HepG2 (cell line): ENCODE data around the gene DYNLT2B.

Experiments used
- CREM ChIP-seq, 2 experiments: sonication (generic) in 1 of 2; formaldehyde crosslinking in 1 of 2; IDR thresholded peaks; 2 replicates each; pipeline versions ENCODE4 v1.4.0 to v1.6.1; 2016 to 2020; ENCODE audit warnings: antibody characterized with exemption in 1 of 2, mild to moderate bottlenecking in 1 of 2, missing genetic modification reagents in 1 of 2
- GATA4 ChIP-seq: sonication (generic); IDR thresholded peaks from 2 replicates; pipeline ENCODE4 v1.6.1; 2016; ENCODE audit warnings: antibody characterized with exemption, low read depth, borderline replicate concordance
- HDAC2 ChIP-seq: sonication (generic); formaldehyde crosslinking; IDR thresholded peaks from 2 replicates; pipeline ENCODE4 v1.4.0; 2020; ENCODE audit warnings: missing genetic modification reagents
- MAFK ChIP-seq, 2 experiments: IDR thresholded peaks in 1 of 2; conservative IDR thresholded peaks in 1 of 2; 2 replicates each; pipeline ENCODE4 v1.6.1; 2011; ENCODE audit warnings: improper control_type of control experiment in 2 of 2, low read length in 2 of 2
- MAX ChIP-seq: IDR thresholded peaks from 2 replicates; pipeline ENCODE4 v1.6.1; 2012; ENCODE audit warnings: inconsistent platforms
- SALL1 ChIP-seq: sonication (generic); formaldehyde crosslinking; IDR thresholded peaks from 2 replicates; pipeline ENCODE4 v1.8.0; 2022; ENCODE audit warnings: mild to moderate bottlenecking, missing genetic modification reagents
- SP4 ChIP-seq: sonication (generic); formaldehyde crosslinking; IDR thresholded peaks from 2 replicates; pipeline ENCODE4 v1.8.1; 2023; ENCODE audit warnings: mild to moderate bottlenecking, missing genetic modification reagents
- ZFP37 ChIP-seq: sonication (generic); formaldehyde crosslinking; IDR thresholded peaks from 2 replicates; pipeline ENCODE4 v1.4.0; 2020; ENCODE audit warnings: missing genetic modification reagents, borderline replicate concordance
- ZNF260 ChIP-seq: sonication (generic); formaldehyde crosslinking; IDR thresholded peaks from 2 replicates; pipeline ENCODE4 v1.4.0; 2020; ENCODE audit warnings: missing genetic modification reagents, low read depth, mild to moderate bottlenecking, borderline replicate concordance
- ZNF414 ChIP-seq: sonication (generic); formaldehyde crosslinking; IDR thresholded peaks from 2 replicates; pipeline ENCODE4 v1.5.0; 2020; ENCODE audit warnings: missing genetic modification reagents
- ZNF530 ChIP-seq: sonication (generic); formaldehyde crosslinking; IDR thresholded peaks from 2 replicates; pipeline ENCODE4 v1.5.0; 2020; ENCODE audit warnings: low read depth, mild to moderate bottlenecking, missing genetic modification reagents
- ZNF629 ChIP-seq: sonication (generic); formaldehyde crosslinking; conservative IDR thresholded peaks from 2 replicates; pipeline ENCODE4 v1.5.0; 2020; ENCODE audit warnings: missing genetic modification reagents
- ZNF660 ChIP-seq: sonication (generic); formaldehyde crosslinking; IDR thresholded peaks from 2 replicates; pipeline ENCODE4 v1.5.1; 2020; ENCODE audit warnings: mild to moderate bottlenecking, low read depth, missing genetic modification reagents, borderline replicate concordance
- ZNF766 ChIP-seq: sonication (generic); formaldehyde crosslinking; IDR thresholded peaks from 2 replicates; pipeline ENCODE4 v1.5.0; 2020; ENCODE audit warnings: missing genetic modification reagents, borderline replicate concordance

- no peak for TF ChIP-seq ZNF660 (CRISPR knock-in tag)
- TF ChIP-seq MAX: no peak
- no peak for TF ChIP-seq MAFK (conservative IDR thresholded peaks at IDR 0.05 in 1 of 2, IDR thresholded peaks at IDR 0.05 in 1 of 2; ENCODE audit: low read length in 2 of 2)
- TF ChIP-seq ZNF629: no peak
- no peak for TF ChIP-seq SP4
- no peak for TF ChIP-seq ZNF766 (CRISPR knock-in tag)
- TF ChIP-seq HDAC2 (CRISPR knock-in tag): no peak
- TF ChIP-seq ZFP37 (CRISPR knock-in tag): no peak
- no peak for TF ChIP-seq CREM (IDR thresholded peaks at IDR 0.05)
- TF ChIP-seq CREM (CRISPR knock-in tag; IDR thresholded peaks at IDR 0.05): no peak
- no peak for TF ChIP-seq ZNF260 (CRISPR knock-in tag)
- TF ChIP-seq ZNF530 (CRISPR knock-in tag): no peak
- TF ChIP-seq SALL1 (CRISPR knock-in tag): no peak
- TF ChIP-seq ZNF414 (CRISPR knock-in tag): no peak
- TF ChIP-seq GATA4: no peak
These were observed 39.9 kb upstream of the DYNLT2B start for GRCh38 chr3:196357905-196358304.
